ENCODE data around the gene VCX3A.

VCX3A gene

GRCh38 chrX:6526564-6527136 lies 8.3 kb downstream of the VCX3A start:
- H3K9ac ChIP-seq (ENCODE audit: low read length), result no peak overlapping the region
- no peak for DNase-seq
- H4K20me1 ChIP-seq (ENCODE audit: insufficient read depth, low read length), result no peaks in the 10 kb centered on the region
- no peak overlapping the region for H3K27ac ChIP-seq (ENCODE audit: low read length)
- no peaks in the 10 kb centered on the region for H3K4me1 ChIP-seq (ENCODE audit: low read length)
- H3K36me3 ChIP-seq (replicated peaks; ENCODE audit: insufficient read depth, low read length), result no peaks in the 10 kb centered on the region
- no peaks in the 10 kb centered on the region for H3F3A ChIP-seq (ENCODE audit: insufficient read depth, low read length)
- no peaks in the 10 kb centered on the region for H3K9me3 ChIP-seq (replicated peaks; ENCODE audit: insufficient read depth, low read length)
- H3K9me2 ChIP-seq (replicated peaks; ENCODE audit: insufficient read depth, low read length), result no peaks in the 10 kb centered on the region
- H2AFZ ChIP-seq (ENCODE audit: low read length), result no peak overlapping the region
- TF ChIP-seq EZH2 (optimal IDR thresholded peaks at IDR 0.05; ENCODE audit: low read depth, low read length), result no peak
- TF ChIP-seq EZH2phosphoT487 (IDR thresholded peaks at IDR 0.05; ENCODE audit: low read length), result no peak
- TF ChIP-seq CTCF (IDR thresholded peaks at IDR 0.05; ENCODE audit: low read length), result no peak
- no peaks in the 10 kb centered on the region for H3K27me3 ChIP-seq (replicated peaks; ENCODE audit: insufficient read depth, low read length)
- no peak overlapping the region for H3K4me3 ChIP-seq (ENCODE audit: low read length)
- no peaks in the 10 kb centered on the region for H3K79me2 ChIP-seq (ENCODE audit: low read length)
- H3K4me2 ChIP-seq (ENCODE audit: low read depth, low read length), result no peak overlapping the region

GRCh38 chrX:6517376-6517775 lies 17.5 kb downstream of the VCX3A start:
- no peak overlapping the region for H3K27ac ChIP-seq (ENCODE audit: low read length)
- TF ChIP-seq CTCF (IDR thresholded peaks at IDR 0.05; ENCODE audit: low read length) (no peak), EZH2 (optimal IDR thresholded peaks at IDR 0.05; ENCODE audit: low read depth, low read length) (no peak), EZH2phosphoT487 (IDR thresholded peaks at IDR 0.05; ENCODE audit: low read length) (no peak)
- H2AFZ ChIP-seq (ENCODE audit: low read length), result no peak overlapping the region
- no peak overlapping the region for H3K4me2 ChIP-seq (ENCODE audit: low read depth, low read length)
- no peaks in the 10 kb centered on the region for H3K4me1 ChIP-seq (ENCODE audit: low read length)
- H3F3A ChIP-seq (ENCODE audit: insufficient read depth, low read length), result no peaks in the 10 kb centered on the region
- no peak overlapping the region for H3K4me3 ChIP-seq (ENCODE audit: low read length)
- H3K79me2 ChIP-seq (ENCODE audit: low read length), result no peaks in the 10 kb centered on the region
- H3K9ac ChIP-seq (ENCODE audit: low read length), result no peak overlapping the region
- H3K27me3 ChIP-seq (replicated peaks; ENCODE audit: insufficient read depth, low read length), result no peaks in the 10 kb centered on the region
- H4K20me1 ChIP-seq (ENCODE audit: insufficient read depth, low read length), result no peaks in the 10 kb centered on the region
- no peak for DNase-seq
- no peaks in the 10 kb centered on the region for H3K36me3 ChIP-seq (replicated peaks; ENCODE audit: insufficient read depth, low read length)
- H3K9me2 ChIP-seq (replicated peaks; ENCODE audit: insufficient read depth, low read length), result no peaks in the 10 kb centered on the region
- H3K9me3 ChIP-seq (replicated peaks; ENCODE audit: insufficient read depth, low read length), result no peaks in the 10 kb centered on the region

GRCh38 chrX:6506444-6506843 lies 28.5 kb downstream of the VCX3A start:
- H3K4me1 ChIP-seq (ENCODE audit: low read length), result no peaks in the 10 kb centered on the region
- H3K27ac ChIP-seq (ENCODE audit: low read length), result no peak overlapping the region
- H3K9me2 ChIP-seq (replicated peaks; ENCODE audit: insufficient read depth, low read length), result no peaks in the 10 kb centered on the region
- no peaks in the 10 kb centered on the region for H3K79me2 ChIP-seq (ENCODE audit: low read length)
- no peak for DNase-seq
- H3K4me2 ChIP-seq (ENCODE audit: low read depth, low read length), result no peak overlapping the region
- H3K9ac ChIP-seq (ENCODE audit: low read length), result no peak overlapping the region
- no peak overlapping the region for H2AFZ ChIP-seq (ENCODE audit: low read length)
- H3K36me3 ChIP-seq (replicated peaks; ENCODE audit: insufficient read depth, low read length), result no peaks in the 10 kb centered on the region
- no peak overlapping the region for H3K4me3 ChIP-seq (ENCODE audit: low read length)
- H4K20me1 ChIP-seq (ENCODE audit: insufficient read depth, low read length), result no peaks in the 10 kb centered on the region
- no peaks in the 10 kb centered on the region for H3F3A ChIP-seq (ENCODE audit: insufficient read depth, low read length)
- TF ChIP-seq EZH2phosphoT487 (IDR thresholded peaks at IDR 0.05; ENCODE audit: low read length) (no peak), EZH2 (optimal IDR thresholded peaks at IDR 0.05; ENCODE audit: low read depth, low read length) (no peak), CTCF (IDR thresholded peaks at IDR 0.05; ENCODE audit: low read length) (no peak)
- no peaks in the 10 kb centered on the region for H3K27me3 ChIP-seq (replicated peaks; ENCODE audit: insufficient read depth, low read length)
- no peaks in the 10 kb centered on the region for H3K9me3 ChIP-seq (replicated peaks; ENCODE audit: insufficient read depth, low read length)
